HepG2 (cell line): ENCODE results near the gene EEF2. TPM values are rescaled to one million over a fixed set of nuclear protein-coding genes. Genes with fewer than 3 reads are reported as not detected.

ENCODE experiments used
- DR1 ChIP-seq: sonication (generic); formaldehyde crosslinking; IDR thresholded peaks from 2 replicates; pipeline ENCODE4 v1.8.0; 2021; ENCODE audit warnings: mild to moderate bottlenecking, missing genetic modification reagents, inconsistent platforms
- FOXA3 ChIP-seq: IDR thresholded peaks from 2 replicates; pipeline ENCODE4 v1.6.1; 2016; ENCODE audit warnings: missing genetic modification reagents, missing compliant biosample characterization
- FOXK1 ChIP-seq: sonication (generic); formaldehyde crosslinking; IDR thresholded peaks from 2 replicates; pipeline ENCODE4 v1.4.0; 2020; ENCODE audit warnings: low read depth, missing genetic modification reagents, borderline replicate concordance
- GATA4 ChIP-seq: sonication (generic); IDR thresholded peaks from 2 replicates; pipeline ENCODE4 v1.6.1; 2016; ENCODE audit warnings: antibody characterized with exemption, low read depth, borderline replicate concordance
- GPN1 ChIP-seq: sonication (generic); formaldehyde crosslinking; IDR thresholded peaks from 2 replicates; pipeline ENCODE4 v1.5.1; 2020; ENCODE audit warnings: missing genetic modification reagents, borderline replicate concordance
- ISL2 ChIP-seq: sonication (generic); formaldehyde crosslinking; IDR thresholded peaks from 2 replicates; pipeline ENCODE4 v1.5.0; 2020; ENCODE audit warnings: missing genetic modification reagents
- JUN ChIP-seq: sonication (generic); formaldehyde crosslinking; IDR thresholded peaks from 2 replicates; pipeline ENCODE4 v1.4.0; 2020; ENCODE audit warnings: mild to moderate bottlenecking, missing genetic modification reagents
- SMAD3 ChIP-seq: sonication (generic); formaldehyde crosslinking; IDR thresholded peaks from 2 replicates; pipeline ENCODE4 v1.4.0; 2020; ENCODE audit warnings: missing genetic modification reagents
- YEATS4 ChIP-seq: sonication (generic); formaldehyde crosslinking; IDR thresholded peaks from 2 replicates; pipeline ENCODE4 v1.4.0; 2020; ENCODE audit warnings: missing genetic modification reagents, borderline replicate concordance
- ZNF263 ChIP-seq: sonication (generic); formaldehyde crosslinking; IDR thresholded peaks from 2 replicates; pipeline ENCODE4 v1.4.0; 2020; ENCODE audit warnings: missing genetic modification reagents
- ZNF333 ChIP-seq: sonication (generic); formaldehyde crosslinking; IDR thresholded peaks from 2 replicates; pipeline ENCODE4 v1.4.0; 2020; ENCODE audit warnings: mild to moderate bottlenecking, missing genetic modification reagents, borderline replicate concordance
- ZNF496 ChIP-seq: sonication (generic); formaldehyde crosslinking; IDR thresholded peaks from 2 replicates; pipeline ENCODE4 v1.8.1; 2023; ENCODE audit warnings: mild to moderate bottlenecking, moderate library complexity, missing genetic modification reagents; ENCODE audit not compliant: insufficient replicate concordance
- ZSCAN29 ChIP-seq: sonication (generic); formaldehyde crosslinking; conservative IDR thresholded peaks from 2 replicates; pipeline ENCODE4 v1.4.0; 2020; ENCODE audit warnings: mild to moderate bottlenecking, missing genetic modification reagents
- ZSCAN9 ChIP-seq: IDR thresholded peaks from 2 replicates; pipeline ENCODE4 v1.6.1; 2016; ENCODE audit warnings: borderline replicate concordance
- polyA plus RNA-seq, 8 experiments: library from polyadenylated mRNA; depleted of rRNA in 3 of 8; stranded (reverse) in 7 of 8; unstranded in 1 of 8; fragments of >200 nt; fragmentation: Illumina TruSeq in 4 of 8; extraction: Trizol in 4 of 8; gene quantifications; 2 replicates each; pipeline versions ENCODE4 v1.2.1 to v1.2.3, GENCODE V29; 2011 to 2016; ENCODE audit warnings: low read depth in 4 of 8, missing spikeins in 1 of 8, mixed read lengths in 1 of 8; ENCODE audit not compliant: insufficient read depth in 1 of 8
- total RNA-seq, 5 experiments: library from RNA; depleted of rRNA; stranded (reverse); fragments of >200 nt; fragmentation: Illumina TruSeq; extraction: Trizol; gene quantifications; 2 replicates each; pipeline ENCODE4 v1.2.3, GENCODE V29; 2016; ENCODE audit warnings: low read depth in 1 of 5
- TF ChIP-seq, protein P1 (sequence below): sonication (generic); formaldehyde crosslinking; conservative IDR thresholded peaks from 2 replicates; pipeline ENCODE4 v1.4.0; 2020; ENCODE audit warnings: missing genetic modification reagents
- TF ChIP-seq, protein P2 (sequence below): sonication (generic); formaldehyde crosslinking; IDR thresholded peaks from 2 replicates; pipeline ENCODE4 v1.9.0; 2021; ENCODE audit warnings: missing genetic modification reagents, borderline replicate concordance
- TF ChIP-seq, protein P3 (sequence below): sonication (generic); formaldehyde crosslinking; IDR thresholded peaks from 2 replicates; pipeline ENCODE4 v1.4.0; 2020; ENCODE audit warnings: missing genetic modification reagents, mild to moderate bottlenecking, borderline replicate concordance
- TF ChIP-seq, protein P4 (sequence below): sonication (generic); formaldehyde crosslinking; IDR thresholded peaks from 2 replicates; pipeline ENCODE4 v1.5.0; 2020; ENCODE audit warnings: missing genetic modification reagents, mild to moderate bottlenecking, borderline replicate concordance
- TF ChIP-seq, protein P5 (sequence below): fragments of 450-650 bp; IDR thresholded peaks from 2 replicates; pipeline ENCODE4 v1.6.1; 2016

EEF2 gene
- total and polyA plus RNA-seq, 2 of the 13 experiments (the other 11 are each of a cell fraction or from before 2014, with no cell fraction given), result 1,441 to 1,777 TPM

DNA sequence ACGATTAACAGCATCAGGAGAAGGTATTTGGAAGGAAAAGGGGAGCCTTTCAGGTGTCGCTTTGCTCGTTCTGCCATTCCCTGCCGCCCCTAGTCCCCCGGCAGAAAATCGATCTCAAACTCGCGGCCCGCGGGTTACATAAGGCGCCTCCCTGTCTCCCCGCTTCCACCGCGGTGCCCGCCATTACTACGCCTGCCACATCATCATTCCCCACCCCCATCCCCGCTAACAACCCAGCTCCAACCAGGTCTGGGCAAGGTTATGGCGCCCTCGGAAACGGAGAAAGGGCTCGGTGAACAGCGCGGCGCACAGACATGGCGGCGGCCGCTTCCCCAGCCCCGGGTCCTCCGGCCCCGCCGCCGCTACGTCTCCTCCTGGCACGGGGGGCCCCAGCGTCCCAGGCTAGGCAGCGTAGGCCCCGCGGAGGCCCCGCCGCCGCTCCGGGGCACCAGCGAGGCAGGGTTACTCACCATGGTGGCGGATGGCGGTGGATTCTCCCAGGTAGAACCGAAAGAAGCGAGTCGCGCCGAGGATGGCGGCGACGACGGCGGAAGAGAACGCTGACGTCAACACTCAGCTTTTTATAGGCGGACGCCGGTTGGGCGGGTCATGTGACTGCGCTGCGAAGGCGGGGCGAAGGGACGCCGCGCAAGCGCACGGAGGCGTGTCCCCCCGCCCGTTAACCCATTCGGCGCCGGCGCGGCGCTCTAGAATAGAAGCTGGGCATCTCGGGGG, at the start of gene EEF2 (continued):
- TF ChIP-seq FOXK1 (CRISPR knock-in tag) (peak; percentile 68; the same call in 1 of the 2 replicates), JUN (CRISPR knock-in tag) (peak; percentile 79), ZNF496 (no peak), ZNF263 (CRISPR knock-in tag) (no peak), ZSCAN9 (peak; percentile 51; the same call in 1 of the 2 replicates), DR1 (CRISPR knock-in tag) (peak; percentile 97), GPN1 (CRISPR knock-in tag) (0 out of 2 replicates have a peak, but pooled peaks have one; percentile 55), ISL2 (CRISPR knock-in tag) (peak; percentile 38; the same call in 1 of the 2 replicates), FOXA3 (CRISPR knock-in tag) (peak; percentile 10; the same call in 1 of the 2 replicates), SMAD3 (peak; percentile 82; the same call in 1 of the 2 replicates), ZNF333 (peak; percentile 46; the same call in 1 of the 2 replicates), ZSCAN29 (0 out of 2 replicates have a peak, but pooled peaks have one; percentile 49), YEATS4 (peak; percentile 95), GATA4 (peak; percentile 88)
- TF ChIP-seq, protein P1, sequence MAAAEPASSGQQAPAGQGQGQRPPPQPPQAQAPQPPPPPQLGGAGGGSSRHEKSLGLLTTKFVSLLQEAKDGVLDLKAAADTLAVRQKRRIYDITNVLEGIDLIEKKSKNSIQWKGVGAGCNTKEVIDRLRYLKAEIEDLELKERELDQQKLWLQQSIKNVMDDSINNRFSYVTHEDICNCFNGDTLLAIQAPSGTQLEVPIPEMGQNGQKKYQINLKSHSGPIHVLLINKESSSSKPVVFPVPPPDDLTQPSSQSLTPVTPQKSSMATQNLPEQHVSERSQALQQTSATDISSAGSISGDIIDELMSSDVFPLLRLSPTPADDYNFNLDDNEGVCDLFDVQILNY (CRISPR knock-in tag), result no peak
- TF ChIP-seq, protein P2, sequence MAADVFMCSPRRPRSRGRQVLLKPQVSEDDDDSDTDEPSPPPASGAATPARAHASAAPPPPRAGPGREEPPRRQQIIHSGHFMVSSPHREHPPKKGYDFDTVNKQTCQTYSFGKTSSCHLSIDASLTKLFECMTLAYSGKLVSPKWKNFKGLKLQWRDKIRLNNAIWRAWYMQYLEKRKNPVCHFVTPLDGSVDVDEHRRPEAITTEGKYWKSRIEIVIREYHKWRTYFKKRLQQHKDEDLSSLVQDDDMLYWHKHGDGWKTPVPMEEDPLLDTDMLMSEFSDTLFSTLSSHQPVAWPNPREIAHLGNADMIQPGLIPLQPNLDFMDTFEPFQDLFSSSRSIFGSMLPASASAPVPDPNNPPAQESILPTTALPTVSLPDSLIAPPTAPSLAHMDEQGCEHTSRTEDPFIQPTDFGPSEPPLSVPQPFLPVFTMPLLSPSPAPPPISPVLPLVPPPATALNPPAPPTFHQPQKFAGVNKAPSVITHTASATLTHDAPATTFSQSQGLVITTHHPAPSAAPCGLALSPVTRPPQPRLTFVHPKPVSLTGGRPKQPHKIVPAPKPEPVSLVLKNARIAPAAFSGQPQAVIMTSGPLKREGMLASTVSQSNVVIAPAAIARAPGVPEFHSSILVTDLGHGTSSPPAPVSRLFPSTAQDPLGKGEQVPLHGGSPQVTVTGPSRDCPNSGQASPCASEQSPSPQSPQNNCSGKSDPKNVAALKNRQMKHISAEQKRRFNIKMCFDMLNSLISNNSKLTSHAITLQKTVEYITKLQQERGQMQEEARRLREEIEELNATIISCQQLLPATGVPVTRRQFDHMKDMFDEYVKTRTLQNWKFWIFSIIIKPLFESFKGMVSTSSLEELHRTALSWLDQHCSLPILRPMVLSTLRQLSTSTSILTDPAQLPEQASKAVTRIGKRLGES, result peak; percentile 60; the same call in 1 of the 2 replicates
- TF ChIP-seq, protein P3, sequence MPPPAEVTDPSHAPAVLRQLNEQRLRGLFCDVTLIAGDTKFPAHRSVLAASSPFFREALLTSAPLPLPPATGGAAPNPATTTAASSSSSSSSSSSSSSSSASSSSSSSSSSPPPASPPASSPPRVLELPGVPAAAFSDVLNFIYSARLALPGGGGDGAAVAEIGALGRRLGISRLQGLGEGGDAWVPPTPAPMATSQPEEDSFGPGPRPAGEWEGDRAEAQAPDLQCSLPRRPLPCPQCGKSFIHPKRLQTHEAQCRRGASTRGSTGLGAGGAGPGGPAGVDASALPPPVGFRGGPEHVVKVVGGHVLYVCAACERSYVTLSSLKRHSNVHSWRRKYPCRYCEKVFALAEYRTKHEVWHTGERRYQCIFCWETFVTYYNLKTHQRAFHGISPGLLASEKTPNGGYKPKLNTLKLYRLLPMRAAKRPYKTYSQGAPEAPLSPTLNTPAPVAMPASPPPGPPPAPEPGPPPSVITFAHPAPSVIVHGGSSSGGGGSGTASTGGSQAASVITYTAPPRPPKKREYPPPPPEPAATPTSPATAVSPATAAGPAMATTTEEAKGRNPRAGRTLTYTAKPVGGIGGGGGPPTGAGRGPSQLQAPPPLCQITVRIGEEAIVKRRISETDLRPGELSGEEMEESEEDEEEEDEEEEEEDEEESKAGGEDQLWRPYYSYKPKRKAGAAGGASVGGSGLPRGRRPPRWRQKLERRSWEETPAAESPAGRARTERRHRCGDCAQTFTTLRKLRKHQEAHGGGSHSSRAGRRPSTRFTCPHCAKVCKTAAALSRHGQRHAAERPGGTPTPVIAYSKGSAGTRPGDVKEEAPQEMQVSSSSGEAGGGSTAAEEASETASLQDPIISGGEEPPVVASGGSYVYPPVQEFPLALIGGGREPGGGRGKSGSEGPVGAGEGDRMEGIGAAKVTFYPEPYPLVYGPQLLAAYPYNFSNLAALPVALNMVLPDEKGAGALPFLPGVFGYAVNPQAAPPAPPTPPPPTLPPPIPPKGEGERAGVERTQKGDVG (CRISPR knock-in tag), result peak; percentile 41; the same call in 1 of the 2 replicates
- TF ChIP-seq, protein P4, sequence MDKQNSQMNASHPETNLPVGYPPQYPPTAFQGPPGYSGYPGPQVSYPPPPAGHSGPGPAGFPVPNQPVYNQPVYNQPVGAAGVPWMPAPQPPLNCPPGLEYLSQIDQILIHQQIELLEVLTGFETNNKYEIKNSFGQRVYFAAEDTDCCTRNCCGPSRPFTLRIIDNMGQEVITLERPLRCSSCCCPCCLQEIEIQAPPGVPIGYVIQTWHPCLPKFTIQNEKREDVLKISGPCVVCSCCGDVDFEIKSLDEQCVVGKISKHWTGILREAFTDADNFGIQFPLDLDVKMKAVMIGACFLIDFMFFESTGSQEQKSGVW (CRISPR knock-in tag), result no peak
- TF ChIP-seq, protein P5, sequence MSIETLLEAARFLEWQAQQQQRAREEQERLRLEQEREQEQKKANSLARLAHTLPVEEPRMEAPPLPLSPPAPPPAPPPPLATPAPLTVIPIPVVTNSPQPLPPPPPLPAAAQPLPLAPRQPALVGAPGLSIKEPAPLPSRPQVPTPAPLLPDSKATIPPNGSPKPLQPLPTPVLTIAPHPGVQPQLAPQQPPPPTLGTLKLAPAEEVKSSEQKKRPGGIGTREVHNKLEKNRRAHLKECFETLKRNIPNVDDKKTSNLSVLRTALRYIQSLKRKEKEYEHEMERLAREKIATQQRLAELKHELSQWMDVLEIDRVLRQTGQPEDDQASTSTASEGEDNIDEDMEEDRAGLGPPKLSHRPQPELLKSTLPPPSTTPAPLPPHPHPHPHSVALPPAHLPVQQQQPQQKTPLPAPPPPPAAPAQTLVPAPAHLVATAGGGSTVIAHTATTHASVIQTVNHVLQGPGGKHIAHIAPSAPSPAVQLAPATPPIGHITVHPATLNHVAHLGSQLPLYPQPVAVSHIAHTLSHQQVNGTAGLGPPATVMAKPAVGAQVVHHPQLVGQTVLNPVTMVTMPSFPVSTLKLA, result no peak
